GM19351 (cell line): ENCODE data around the gene CDH1.
"Not testable (repeated sequence)": the region's sequence is repeated elsewhere in the genome, so short reads cannot be mapped to it uniquely, and the experiment has no call there.

Experiments used
- ATAC-seq: cut with Tn5 transposase; IDR thresholded peaks from one replicate; pipeline ENCODE4 v1.9.1; 2021; ENCODE audit warnings: mild to moderate bottlenecking, moderate library complexity; ENCODE audit not compliant: unreplicated experiment

Gene CDH1

DNA sequence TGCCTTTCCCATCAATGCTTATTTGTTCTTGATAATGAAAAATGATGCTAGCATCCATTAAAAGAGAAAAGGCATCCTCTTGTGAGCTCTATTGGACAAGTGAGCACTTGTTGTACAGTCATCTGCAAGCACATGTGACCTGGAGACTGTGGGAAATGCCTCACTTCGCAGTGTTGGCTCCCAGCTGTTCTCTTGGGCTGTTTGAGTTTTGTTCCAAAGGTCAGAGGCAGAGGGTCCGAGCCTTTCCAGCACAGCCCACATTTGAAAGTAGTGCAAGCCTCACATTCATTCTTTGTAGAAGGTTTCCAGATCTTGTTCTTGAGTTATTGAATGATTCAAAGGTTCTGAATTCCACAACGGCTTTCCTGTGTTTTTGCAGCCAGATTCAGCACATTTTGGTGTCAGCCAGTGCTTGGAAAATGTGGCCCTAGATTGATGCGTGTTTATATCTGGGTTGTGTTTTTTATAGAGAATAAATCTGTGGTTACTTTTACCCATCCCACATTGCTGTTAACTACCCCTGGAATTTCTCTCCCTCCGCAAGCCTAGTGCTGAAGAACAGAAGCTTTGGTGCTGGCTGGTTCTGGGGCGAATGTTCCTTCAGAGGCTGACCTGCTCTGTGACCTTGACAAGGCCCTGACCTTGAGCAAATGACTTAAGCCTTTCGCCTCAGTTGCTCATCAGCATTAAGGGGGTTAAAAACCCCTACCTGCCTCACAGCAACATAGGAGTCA, 49.8 kb downstream of the CDH1 start:
- ATAC-seq = no peak

DNA sequence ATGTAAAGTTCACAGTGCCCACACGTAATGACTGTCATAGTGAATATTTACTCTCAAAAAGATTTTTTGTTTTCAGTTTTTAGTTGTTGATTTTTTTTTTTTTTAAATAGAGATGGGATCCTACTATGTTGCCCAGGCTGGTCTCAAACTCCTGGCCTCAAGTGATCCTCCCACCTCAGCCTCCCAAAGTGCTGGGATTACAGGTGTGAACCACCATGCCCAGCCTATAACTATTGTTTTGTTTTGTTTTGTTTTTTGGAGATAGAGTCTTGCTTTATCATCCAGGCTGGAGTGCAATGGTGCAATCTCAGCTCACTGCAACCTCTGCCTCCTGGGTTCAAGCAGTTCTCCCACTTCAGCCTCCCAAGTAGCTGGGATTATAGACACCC, 50.3 kb downstream of the CDH1 start:
- ATAC-seq = not testable (repeated sequence)

DNA sequence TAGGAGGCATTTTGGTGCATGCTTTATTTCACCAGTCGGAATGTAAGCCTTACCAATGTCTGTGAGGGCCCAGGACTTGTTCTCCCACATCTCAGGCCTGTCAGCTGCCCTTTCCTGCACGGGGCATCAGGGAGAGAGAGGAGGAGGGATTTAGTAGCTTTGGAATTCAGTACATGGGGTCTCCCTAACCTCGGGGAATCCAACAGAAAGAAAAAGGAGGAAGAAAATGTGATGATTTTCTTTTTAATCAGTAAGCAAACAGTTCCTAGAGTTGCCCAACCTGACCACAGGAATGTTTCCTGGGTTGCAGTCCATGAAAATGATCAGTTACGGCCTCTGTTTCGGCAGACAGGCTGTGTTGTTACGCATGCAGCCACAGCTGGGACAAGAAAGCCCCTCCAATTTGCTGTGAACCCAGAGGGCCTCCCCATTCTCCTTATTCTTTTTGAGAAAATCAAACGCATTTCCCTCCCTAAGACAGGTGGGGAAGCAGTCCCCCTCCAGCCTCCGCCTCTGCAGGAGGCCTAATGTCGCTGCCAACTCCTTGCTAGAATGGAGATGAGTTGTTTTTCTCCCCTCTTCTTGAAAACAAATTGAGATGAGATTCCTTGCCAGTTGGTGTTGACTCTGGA, 53.2 kb downstream of the CDH1 start:
- ATAC-seq = no peak

DNA sequence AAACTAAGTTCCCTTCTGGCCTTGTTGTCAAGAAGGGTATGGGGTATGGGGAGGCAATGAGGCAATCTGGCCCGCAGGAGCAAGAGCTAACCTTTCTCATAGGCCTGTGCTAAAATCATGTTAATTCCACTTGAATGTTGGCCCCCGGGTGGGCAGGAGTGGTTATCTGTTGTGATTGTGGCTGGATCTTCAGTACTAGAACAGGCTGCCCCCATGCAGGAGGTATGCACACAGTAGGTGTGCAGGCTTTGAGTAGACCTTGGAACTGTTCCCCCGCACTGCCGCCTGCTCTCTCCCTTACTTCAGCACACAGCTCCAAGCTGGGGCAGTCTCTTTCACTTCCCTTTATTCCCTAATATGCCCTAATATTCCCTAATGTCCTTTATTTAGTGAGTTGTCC, 53.9 kb downstream of the CDH1 start:
- ATAC-seq = no peak

DNA sequence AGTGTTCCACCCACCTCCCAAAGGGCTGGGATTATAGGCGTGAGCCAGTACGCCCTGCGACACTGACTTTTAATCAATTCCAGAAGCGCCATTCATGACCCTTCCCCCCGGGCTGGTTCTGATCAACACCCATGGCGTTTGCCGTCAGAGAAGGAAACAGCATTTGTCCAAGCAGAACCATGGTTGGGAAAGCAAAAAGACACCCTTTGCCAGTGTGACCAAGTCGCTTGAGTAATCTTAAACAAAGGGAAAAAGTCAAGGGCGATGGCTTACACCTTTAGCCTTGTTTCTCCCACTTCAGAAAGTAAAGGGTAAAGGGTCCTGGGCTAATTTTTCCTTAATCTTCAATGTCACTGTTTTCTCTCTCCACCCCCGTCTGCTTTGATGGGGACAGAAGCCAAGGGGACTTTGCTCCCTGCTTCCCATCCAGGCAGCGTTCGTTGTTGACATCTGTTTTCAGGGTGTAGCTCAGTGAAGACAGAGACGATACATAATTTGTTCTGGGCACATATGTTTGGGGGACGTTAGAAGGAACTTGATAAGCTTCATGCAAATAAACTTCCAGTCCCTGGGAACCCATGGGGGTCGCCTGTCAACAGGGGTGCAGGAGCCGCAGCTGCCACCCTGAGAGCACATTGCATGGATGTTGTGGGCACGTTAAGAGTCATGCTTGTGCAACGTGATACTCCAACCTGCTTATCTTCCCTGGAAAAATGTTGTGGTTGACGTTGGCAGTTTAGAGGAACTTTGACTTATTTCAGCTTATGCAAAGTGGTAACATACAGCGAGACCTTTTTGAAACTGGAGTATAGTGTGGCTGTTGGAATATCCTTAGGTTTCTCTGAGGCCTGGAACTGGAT, 55.6 kb downstream of the CDH1 start:
- no peak for ATAC-seq

DNA sequence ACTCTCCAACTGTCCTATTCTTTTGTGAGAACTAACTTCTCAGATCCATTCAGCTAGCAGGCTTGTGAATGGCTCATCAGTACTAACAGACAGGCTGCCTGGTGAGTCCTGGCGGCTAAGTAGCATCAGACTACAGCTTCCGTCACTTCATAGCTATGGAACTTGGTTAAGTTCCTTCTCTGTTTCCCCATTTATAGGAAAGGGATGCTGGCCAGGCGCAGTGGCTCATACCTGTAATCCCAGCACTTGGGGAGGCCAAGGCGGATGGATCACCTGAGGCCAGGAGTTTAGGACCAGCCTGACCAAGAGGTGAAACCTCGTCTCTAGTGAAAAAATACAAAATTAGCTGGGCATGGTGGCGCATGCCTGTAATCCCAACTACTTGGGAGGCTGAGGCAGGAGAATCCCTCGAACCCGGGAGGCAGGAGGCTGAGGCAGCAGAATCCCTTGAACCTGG, 56.3 kb downstream of the CDH1 start:
- no peak for ATAC-seq

- no peak for ATAC-seq
Measured at GRCh38 chr16:68798398-68798797, 61.3 kb downstream of the CDH1 start.

GRCh38 chr16:68800257-68800875, 63.3 kb downstream of the CDH1 start:
- ATAC-seq = peak; percentile 70

GRCh38 chr16:68802190-68802589, 65.1 kb downstream of the CDH1 start:
- no peak for ATAC-seq

DNA sequence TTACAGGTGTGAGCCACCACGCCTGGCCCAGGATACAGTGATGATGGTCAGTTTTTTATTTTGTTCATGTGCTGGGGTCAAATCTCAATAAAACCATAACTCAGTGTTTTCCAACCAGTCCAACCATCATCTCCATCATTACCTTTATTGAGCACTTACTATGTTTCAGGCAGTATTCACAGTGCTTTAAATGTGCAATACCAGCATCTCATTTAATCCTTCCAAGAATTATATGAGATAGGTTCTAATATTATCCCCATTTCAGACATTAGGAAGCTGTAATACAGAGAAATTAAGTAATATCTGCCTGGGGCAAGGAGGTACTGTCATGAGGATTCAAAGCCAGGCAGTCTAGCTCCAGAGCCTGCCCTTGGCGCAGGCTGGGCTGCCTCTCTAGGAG, 69.3 kb downstream of the CDH1 start:
- ATAC-seq = no peak

- ATAC-seq = no peak
Measured at GRCh38 chr16:68806981-68807380, 69.9 kb downstream of the CDH1 start.

DNA sequence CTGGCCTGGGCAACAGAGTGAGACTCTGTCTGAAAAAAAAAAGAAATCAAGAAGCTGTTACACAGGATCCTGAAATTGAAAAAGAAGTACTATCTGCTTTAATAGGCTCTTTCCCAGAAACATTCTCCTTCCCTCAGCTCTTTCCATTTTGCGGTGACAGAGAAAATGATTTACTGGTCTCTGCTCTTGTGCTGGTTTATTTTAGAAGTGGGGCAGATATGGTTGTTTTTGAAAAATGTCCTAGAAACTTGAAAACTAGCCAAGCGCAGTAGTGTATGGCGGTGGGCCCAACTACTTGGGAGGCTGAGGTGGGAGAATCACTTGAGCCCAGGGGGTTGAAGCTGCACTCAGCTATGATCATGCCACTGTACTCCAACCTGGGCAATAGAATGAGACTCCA, 77.4 kb downstream of the CDH1 start:
- ATAC-seq = no peak

DNA sequence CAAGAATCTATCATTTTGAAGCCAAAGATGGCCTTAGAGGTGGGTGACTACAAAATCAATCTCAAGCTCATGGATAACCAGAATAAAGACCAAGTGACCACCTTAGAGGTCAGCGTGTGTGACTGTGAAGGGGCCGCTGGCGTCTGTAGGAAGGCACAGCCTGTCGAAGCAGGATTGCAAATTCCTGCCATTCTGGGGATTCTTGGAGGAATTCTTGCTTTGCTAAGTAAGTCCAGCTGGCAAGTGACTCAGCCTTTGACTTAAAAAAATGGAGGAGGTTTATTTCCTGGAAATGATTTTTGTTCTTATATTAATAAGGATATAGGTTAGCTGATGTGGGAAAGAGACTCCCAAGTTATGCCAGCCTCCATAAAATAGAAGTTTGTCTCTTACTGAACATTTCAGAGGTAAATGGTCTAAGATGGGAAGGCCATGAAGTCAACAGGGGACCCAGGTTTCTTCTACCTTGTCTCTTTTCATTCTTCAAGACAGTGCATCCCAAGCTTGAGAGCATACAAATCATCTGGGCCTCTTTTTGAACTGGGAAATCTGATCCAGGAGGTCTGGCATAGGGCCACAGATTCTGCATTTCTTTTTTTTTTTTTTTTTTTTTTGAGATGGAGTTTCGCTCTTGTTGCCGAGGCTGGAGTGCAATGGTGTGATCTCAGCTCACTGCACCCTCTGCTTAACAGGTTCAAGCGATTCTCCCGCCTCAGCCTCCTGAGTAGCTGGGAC, 86.5 kb downstream of the CDH1 start:
- ATAC-seq = no peak

GRCh38 chr16:68825427-68825826, 88.3 kb downstream of the CDH1 start:
- ATAC-seq = no peak

DNA sequence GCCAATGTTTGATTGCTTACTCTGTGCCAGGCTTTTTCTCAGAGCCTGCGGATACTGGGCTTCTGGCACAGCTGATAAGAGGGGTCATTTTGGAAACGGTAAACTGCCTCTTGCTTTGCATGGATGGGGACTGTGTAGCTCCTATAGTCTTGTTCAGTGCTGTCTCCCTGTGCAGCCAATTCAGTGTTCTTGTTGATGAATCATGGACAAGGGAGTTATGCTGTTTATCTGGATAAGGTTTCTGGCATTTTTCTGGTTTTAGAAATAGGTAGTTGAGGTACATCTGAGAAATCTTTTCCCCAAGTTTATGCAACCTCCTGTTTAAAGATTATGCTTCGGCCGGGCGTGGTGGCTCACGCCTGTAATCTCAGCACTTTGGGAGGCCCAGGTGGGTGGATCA, 89.6 kb downstream of the CDH1 start:
- ATAC-seq = no peak

DNA sequence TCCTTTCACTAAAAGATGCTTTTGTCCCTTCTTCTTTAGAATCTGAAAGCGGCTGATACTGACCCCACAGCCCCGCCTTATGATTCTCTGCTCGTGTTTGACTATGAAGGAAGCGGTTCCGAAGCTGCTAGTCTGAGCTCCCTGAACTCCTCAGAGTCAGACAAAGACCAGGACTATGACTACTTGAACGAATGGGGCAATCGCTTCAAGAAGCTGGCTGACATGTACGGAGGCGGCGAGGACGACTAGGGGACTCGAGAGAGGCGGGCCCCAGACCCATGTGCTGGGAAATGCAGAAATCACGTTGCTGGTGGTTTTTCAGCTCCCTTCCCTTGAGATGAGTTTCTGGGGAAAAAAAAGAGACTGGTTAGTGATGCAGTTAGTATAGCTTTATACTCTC, 96.2 kb downstream of the CDH1 start:
- no peak for ATAC-seq

DNA sequence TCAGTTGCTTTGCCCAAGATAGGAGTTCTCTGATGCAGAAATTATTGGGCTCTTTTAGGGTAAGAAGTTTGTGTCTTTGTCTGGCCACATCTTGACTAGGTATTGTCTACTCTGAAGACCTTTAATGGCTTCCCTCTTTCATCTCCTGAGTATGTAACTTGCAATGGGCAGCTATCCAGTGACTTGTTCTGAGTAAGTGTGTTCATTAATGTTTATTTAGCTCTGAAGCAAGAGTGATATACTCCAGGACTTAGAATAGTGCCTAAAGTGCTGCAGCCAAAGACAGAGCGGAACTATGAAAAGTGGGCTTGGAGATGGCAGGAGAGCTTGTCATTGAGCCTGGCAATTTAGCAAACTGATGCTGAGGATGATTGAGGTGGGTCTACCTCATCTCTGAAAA, 97.5 kb downstream of the CDH1 start:
- ATAC-seq = no peak

DNA sequence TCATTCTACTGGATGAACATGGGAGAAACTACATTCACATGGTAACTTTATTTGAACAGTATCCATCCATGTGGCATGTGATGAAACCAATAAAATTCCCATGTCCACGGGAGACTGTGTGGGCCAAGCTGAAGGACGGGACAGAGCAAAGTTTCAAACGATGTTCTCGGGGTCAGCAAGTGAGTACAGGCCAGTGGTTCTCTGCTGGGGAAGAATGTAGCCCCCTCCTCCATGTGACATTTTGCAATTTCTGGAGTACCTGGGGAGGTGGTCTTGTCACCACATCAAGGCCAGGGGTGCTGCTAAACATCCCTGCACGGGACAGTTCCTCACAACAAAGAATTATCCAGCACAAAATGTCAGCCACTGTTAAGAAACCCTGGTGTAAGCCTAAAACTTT, 98.9 kb downstream of the CDH1 start:
- ATAC-seq = no peak

DNA sequence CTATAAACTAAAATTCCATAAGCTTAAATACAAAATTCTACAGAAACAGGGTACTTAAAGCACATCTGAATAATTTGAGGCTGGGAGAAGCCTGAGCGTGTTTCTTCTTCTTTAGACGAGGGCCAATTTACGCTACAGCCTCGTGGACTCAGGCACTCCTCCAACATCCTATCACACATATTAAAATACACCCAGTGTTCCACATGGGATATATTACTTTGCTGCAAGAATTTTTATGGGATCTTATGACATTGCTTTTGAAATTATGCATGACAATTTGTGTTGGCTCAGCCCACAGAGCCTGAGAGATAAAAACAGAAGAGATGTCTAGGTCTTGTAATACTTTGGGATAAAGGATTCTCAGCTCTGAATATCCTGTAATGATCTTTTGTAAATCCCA, 102.7 kb downstream of the CDH1 start:
- no peak for ATAC-seq

DNA sequence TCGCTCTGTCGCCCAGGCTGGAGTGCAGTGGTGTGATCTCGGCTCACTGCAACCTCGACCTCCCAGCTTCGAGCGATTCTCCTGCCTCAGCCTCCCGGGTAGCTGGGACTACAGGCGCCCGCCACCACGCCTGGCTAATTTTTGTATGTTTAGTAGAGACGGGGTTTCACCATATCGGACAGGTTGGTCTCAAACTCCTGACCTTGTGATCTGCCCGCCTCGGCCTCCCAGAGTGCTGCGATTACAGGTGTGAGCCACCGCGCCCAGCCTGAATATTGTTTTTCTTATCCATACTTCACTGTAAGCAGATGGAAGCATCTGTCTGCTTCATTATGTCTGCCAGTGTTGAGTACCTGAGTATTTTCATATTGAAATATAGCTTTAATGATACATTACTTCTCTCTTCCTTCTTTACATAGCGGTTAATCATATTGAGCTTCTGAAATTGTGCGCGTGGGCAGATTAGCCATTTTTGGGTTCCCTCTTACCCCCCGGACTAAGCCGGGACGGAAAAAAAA, 105.9 kb downstream of the CDH1 start:
- peak; percentile 12 for ATAC-seq
